Mammary epithelial cell (primary cell): Measurements from ENCODE around the gene APBA2.

Source experiments
- CTCF ChIP-seq, 2 donors: IDR thresholded peaks in 1 of 2; conservative IDR thresholded peaks in 1 of 2; 2 replicates each; pipeline ENCODE4 v1.5.1; 2011 to 2012; ENCODE audit warnings: inconsistent platforms in 2 of 2, low read length in 2 of 2, mild to moderate bottlenecking in 2 of 2, control low read depth in 1 of 2, low read depth in 1 of 2; ENCODE audit not compliant: insufficient read depth in 1 of 2; ENCODE audit errors: extremely low read depth in 1 of 2
- EZH2 ChIP-seq: IDR thresholded peaks from 2 replicates; pipeline ENCODE4 v1.6.1; 2012; ENCODE audit warnings: low read length, inconsistent platforms, borderline replicate concordance

- no peak for TF ChIP-seq CTCF (conservative IDR thresholded peaks at IDR 0.05 in 1 of 2, IDR thresholded peaks at IDR 0.05 in 1 of 2; ENCODE audit: extremely low read depth in 1 of 2, insufficient read depth in 1 of 2, low read depth in 1 of 2, low read length in 2 of 2)
- no peak for TF ChIP-seq EZH2
Observed at GRCh38 chr15:29064731-29065130, 179.0 kb downstream of the APBA2 start.
